Uterus (tissue), 2 donors: ENCODE data around the gene PPFIBP2.

Experiments
- POLR2A ChIP-seq, 2 donors: fragments of 450-650 bp; IDR thresholded peaks; one replicate each; pipeline ENCODE4 v1.6.1; 2016; ENCODE audit warnings: antibody characterized with exemption in 2 of 2, mild to moderate bottlenecking in 1 of 2, moderate library complexity in 1 of 2
- TF ChIP-seq, protein P1 (sequence below), 4 experiments: fragments of 200-600 bp in 2 of 4; fragments of 450-650 bp in 2 of 4; sonication (generic) in 2 of 4; IDR thresholded peaks; one replicate each; pipeline ENCODE4 v1.5.1; 2016 to 2019; ENCODE audit warnings: antibody characterized with exemption in 4 of 4, mild to moderate bottlenecking in 2 of 4, moderate library complexity in 1 of 4

DNA sequence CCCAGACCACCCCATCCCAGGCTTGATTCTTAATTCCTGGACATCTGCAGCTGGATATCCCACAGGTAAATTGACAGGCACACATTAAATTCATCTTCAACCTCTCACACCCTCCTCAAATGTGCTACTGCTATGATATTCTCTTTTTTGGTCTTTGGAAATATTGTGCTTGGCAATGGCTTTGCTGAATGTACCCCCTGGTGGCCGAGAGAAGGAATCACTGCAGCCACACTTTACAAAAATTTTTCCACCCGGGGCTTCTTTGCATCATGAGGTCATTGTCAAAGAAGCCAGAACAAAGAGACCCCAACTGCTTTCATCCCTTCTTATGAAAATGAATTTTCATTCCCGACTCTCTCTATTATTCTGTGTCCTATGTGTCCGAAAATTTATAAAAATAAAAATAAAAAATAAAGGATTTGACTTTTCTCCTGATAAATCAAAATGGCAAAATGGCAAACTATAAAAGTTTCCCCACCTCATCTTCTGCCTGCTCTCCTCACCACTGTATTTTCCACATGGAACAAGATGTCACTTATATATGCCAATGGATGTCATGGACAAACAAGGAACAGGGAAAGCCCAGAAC is 174.5 kb downstream of the PPFIBP2 start:
- TF ChIP-seq, protein P1, sequence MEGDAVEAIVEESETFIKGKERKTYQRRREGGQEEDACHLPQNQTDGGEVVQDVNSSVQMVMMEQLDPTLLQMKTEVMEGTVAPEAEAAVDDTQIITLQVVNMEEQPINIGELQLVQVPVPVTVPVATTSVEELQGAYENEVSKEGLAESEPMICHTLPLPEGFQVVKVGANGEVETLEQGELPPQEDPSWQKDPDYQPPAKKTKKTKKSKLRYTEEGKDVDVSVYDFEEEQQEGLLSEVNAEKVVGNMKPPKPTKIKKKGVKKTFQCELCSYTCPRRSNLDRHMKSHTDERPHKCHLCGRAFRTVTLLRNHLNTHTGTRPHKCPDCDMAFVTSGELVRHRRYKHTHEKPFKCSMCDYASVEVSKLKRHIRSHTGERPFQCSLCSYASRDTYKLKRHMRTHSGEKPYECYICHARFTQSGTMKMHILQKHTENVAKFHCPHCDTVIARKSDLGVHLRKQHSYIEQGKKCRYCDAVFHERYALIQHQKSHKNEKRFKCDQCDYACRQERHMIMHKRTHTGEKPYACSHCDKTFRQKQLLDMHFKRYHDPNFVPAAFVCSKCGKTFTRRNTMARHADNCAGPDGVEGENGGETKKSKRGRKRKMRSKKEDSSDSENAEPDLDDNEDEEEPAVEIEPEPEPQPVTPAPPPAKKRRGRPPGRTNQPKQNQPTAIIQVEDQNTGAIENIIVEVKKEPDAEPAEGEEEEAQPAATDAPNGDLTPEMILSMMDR (IDR thresholded peaks at IDR 0.05), result peak; percentile 68 to 85 (median 77)
- TF ChIP-seq POLR2A (IDR thresholded peaks at IDR 0.05), result no peak
